CD4-positive, alpha-beta T cell (primary cell): Measurements from ENCODE around the gene CDC42BPG. TPM values are rescaled to one million over a fixed set of nuclear protein-coding genes. Genes with fewer than 3 reads are reported as not detected.

Experiments
- ATAC-seq: fragments of 200-7000 bp; cut with Tn5 transposase; one replicate; pipeline ENCODE4 v1.10.0; 2022; ENCODE audit warnings: mild to moderate bottlenecking; ENCODE audit not compliant: poor library complexity
- CTCF ChIA-PET: fragments of 350-600 bp; sonication (Branson Sonifier 250); formaldehyde crosslinking; loops from one replicate; lab custom pipeline; 2021; ENCODE audit warnings: antibody characterized with exemption, inconsistent platforms; lab: Charles Lee
- POLR2A ChIA-PET: fragments of 350-600 bp; sonication (Branson Sonifier 250); formaldehyde crosslinking; loops from one replicate; lab custom pipeline; 2021; ENCODE audit warnings: antibody characterized with exemption, inconsistent platforms; lab: Charles Lee
- DNase-seq, 14 experiments: peaks; one replicate each; pipeline ENCODE4 v3.0.0-alpha.2; 2013 to 2020; ENCODE audit warnings: mixed read lengths in 2 of 14
- H3K27ac ChIP-seq, 2 donors: one replicate each; pipeline versions ENCODE4 v1.5.1 to v1.7.0; 2013; ENCODE audit warnings: low read length in 2 of 2, low read depth in 1 of 2, mild to moderate bottlenecking in 1 of 2
- H3K27me3 ChIP-seq, 2 experiments: 1 replicate in 1 of 2; 2 replicates in 1 of 2; pipeline versions ENCODE4 v1.6.1 to v1.7.0; 2013; ENCODE audit warnings: low read length in 2 of 2, control low read depth in 1 of 2, mild to moderate bottlenecking in 1 of 2, moderate library complexity in 1 of 2; ENCODE audit not compliant: insufficient read depth in 2 of 2, control insufficient read depth in 1 of 2
- H3K36me3 ChIP-seq: one replicate; pipeline ENCODE4 v1.6.1; 2013; ENCODE audit warnings: low read length, control low read depth; ENCODE audit not compliant: insufficient read depth
- H3K4me1 ChIP-seq: one replicate; pipeline ENCODE4 v1.6.1; 2013; ENCODE audit warnings: low read length, control low read depth; ENCODE audit not compliant: insufficient read depth
- H3K4me3 ChIP-seq: one replicate; pipeline ENCODE4 v1.5.1; 2013; ENCODE audit warnings: mild to moderate bottlenecking, low read length, moderate library complexity
- H3K9me3 ChIP-seq, 2 experiments: 1 replicate in 1 of 2; 2 replicates in 1 of 2; pipeline versions ENCODE4 v1.6.1 to v1.7.0; 2013; ENCODE audit warnings: low read length in 2 of 2, mild to moderate bottlenecking in 2 of 2, control low read depth in 1 of 2, moderate library complexity in 1 of 2; ENCODE audit not compliant: control insufficient read depth in 1 of 2, insufficient read depth in 1 of 2
- H3K27ac Mint-ChIP-seq: one replicate; pipeline ENCODE4 v1.8.0; 2020; ENCODE audit warnings: mixed read lengths
- H3K27me3 Mint-ChIP-seq: one replicate; pipeline ENCODE4 v1.8.0; 2021; ENCODE audit warnings: mixed read lengths
- H3K36me3 Mint-ChIP-seq: one replicate; pipeline ENCODE4 v1.8.0; 2021; ENCODE audit warnings: low read depth, mixed read lengths
- H3K4me1 Mint-ChIP-seq: one replicate; pipeline ENCODE4 v1.8.0; 2021; ENCODE audit warnings: low read depth, mixed read lengths
- H3K4me3 Mint-ChIP-seq: one replicate; pipeline ENCODE4 v1.8.0; 2020; ENCODE audit warnings: mild to moderate bottlenecking, mixed read lengths
- H3K9me3 Mint-ChIP-seq: one replicate; pipeline ENCODE4 v1.8.0; 2020; ENCODE audit warnings: mixed read lengths
- CTCF ChIP-seq: fragments of 200-600 bp; IDR thresholded peaks from one replicate; pipeline ENCODE4 v1.8.0; 2022; ENCODE audit warnings: antibody characterized with exemption, mild to moderate bottlenecking
- intact Hi-C, 2 experiments: fragments of 100-400 bp; cut with DNase I in 1 of 2; cut with micrococcal nuclease in 1 of 2; formaldehyde crosslinking; loops; one replicate each; pipeline versions ENCODE4 v1.15.1 to v1.9.0; 2023 to 2025; cut with DNase I, micrococcal nuclease
- total RNA-seq, 174 experiments: library from RNA in 2 of 174; stranded (reverse) in 2 of 174; gene quantifications; one replicate each; pipeline ENCODE4 v1.2.3 and lab custom pipeline; 2021 to 2026

Gene CDC42BPG
- total RNA-seq, 2 experiments from 2014 or later: 6.9 to 9.7 TPM

- H3K9me3 Mint-ChIP-seq: no peaks in the 10 kb centered on the region
- H3K27me3 ChIP-seq: no peaks in the 10 kb centered on the region
- no peak overlapping the region for H3K4me3 ChIP-seq
- ChIA-PET CTCF (no interaction called here), POLR2A (interaction anchor here (0.9 kb wide), 1 partner anchor 19 kb away, joined by 3 read pairs; the partner anchor contains the start of gene MEN1)
- intact Hi-C loops: no loop called here
- TF ChIP-seq CTCF: no peak
- DNase-seq (no peak), ATAC-seq (no peak)
- H3K9me3 ChIP-seq: no peaks in the 10 kb centered on the region
- H3K4me1 Mint-ChIP-seq: no peaks in the 10 kb centered on the region
- no peaks in the 10 kb centered on the region for H3K27me3 Mint-ChIP-seq
- H3K27ac ChIP-seq: no peak overlapping the region
- H3K4me3 Mint-ChIP-seq: no peak overlapping the region
- no peaks in the 10 kb centered on the region for H3K4me1 ChIP-seq
- H3K36me3 Mint-ChIP-seq: peaks cover 14% of the 10 kb centered on the region
- H3K27ac Mint-ChIP-seq: no peak overlapping the region
- H3K36me3 ChIP-seq: peaks cover 18% of the 10 kb centered on the region
Observed at GRCh38 chr11:64829536-64830251, 14.8 kb downstream of the CDC42BPG start.

- Mint-ChIP-seq H3K27ac (no peak overlapping the region), H3K4me1 (no peaks in the 10 kb centered on the region), H3K36me3 (peaks cover 14% of the 10 kb centered on the region), H3K9me3 (no peaks in the 10 kb centered on the region), H3K4me3 (no peak overlapping the region), H3K27me3 (no peaks in the 10 kb centered on the region)
- no peak overlapping the region for H3K27ac ChIP-seq
- DNase-seq (peak in 1 of 14 experiments; percentile 28), ATAC-seq (no peak)
- ChIA-PET CTCF (no interaction called here), POLR2A (no interaction called here)
- H3K4me3 ChIP-seq: no peak overlapping the region
- no peaks in the 10 kb centered on the region for H3K27me3 ChIP-seq
- peaks cover 5% of the 10 kb centered on the region for H3K36me3 ChIP-seq
- no peak for TF ChIP-seq CTCF
- H3K9me3 ChIP-seq: no peaks in the 10 kb centered on the region
- intact Hi-C loops: no loop called here
- no peaks in the 10 kb centered on the region for H3K4me1 ChIP-seq
Observed at GRCh38 chr11:64827451-64827839, 17.0 kb downstream of the CDC42BPG start.

GRCh38 chr11:64826578-64827450, 17.6 kb downstream of the CDC42BPG start:
- ChIA-PET CTCF (no interaction called here), POLR2A (no interaction called here)

More at GRCh38 chr11:64826578-64827450, 17.6 kb downstream of the CDC42BPG start:
- H3K4me3 ChIP-seq: no peak overlapping the region
- intact Hi-C loops: no loop called here
- TF ChIP-seq CTCF: no peak
- Mint-ChIP-seq H3K36me3 (peaks cover 10% of the 10 kb centered on the region), H3K4me1 (no peaks in the 10 kb centered on the region), H3K4me3 (no peak overlapping the region), H3K9me3 (no peaks in the 10 kb centered on the region), H3K27ac (no peak overlapping the region), H3K27me3 (no peaks in the 10 kb centered on the region)
- H3K36me3 ChIP-seq: peaks cover 5% of the 10 kb centered on the region
- no peaks in the 10 kb centered on the region for H3K9me3 ChIP-seq
- DNase-seq (no peak), ATAC-seq (no peak)
- H3K4me1 ChIP-seq: no peaks in the 10 kb centered on the region
- no peaks in the 10 kb centered on the region for H3K27me3 ChIP-seq
- no peak overlapping the region for H3K27ac ChIP-seq
